Right cardiac atrium (tissue), 5 donors: Measurements from ENCODE around the gene MCM7. TPM values are rescaled to one million over a fixed set of nuclear protein-coding genes. Genes with fewer than 3 reads are reported as not detected.
A peak's percentile ranks its signal among the peaks of the same experiment; 100 is the strongest.
"Not testable (repeated sequence)": the region's sequence is repeated elsewhere in the genome, so short reads cannot be mapped to it uniquely, and the experiment has no call there.

Source experiments
- ATAC-seq, 2 donors: fragments of 200-7000 bp; cut with Tn5 transposase; one replicate each; pipeline versions ENCODE4 v1.8.0 to v1.9.1; 2020; ENCODE audit warnings: moderate library complexity in 2 of 2, mild to moderate bottlenecking in 1 of 2
- DNase-seq, 3 donors: peaks; one replicate each; pipeline ENCODE4 v3.0.0-alpha.2; 2020
- H3K27ac ChIP-seq: one replicate; pipeline ENCODE4 v1.5.1; 2013; ENCODE audit warnings: mild to moderate bottlenecking, low read length, control low read depth, moderate library complexity
- H3K27me3 ChIP-seq: one replicate; pipeline ENCODE4 v1.6.1; 2013; ENCODE audit not compliant: control insufficient read depth, insufficient read depth
- H3K4me1 ChIP-seq: one replicate; pipeline ENCODE4 v1.6.1; 2013; ENCODE audit warnings: low read length; ENCODE audit not compliant: control insufficient read depth, insufficient read depth
- H3K4me3 ChIP-seq: one replicate; pipeline ENCODE4 v1.5.1; 2013; ENCODE audit warnings: low read length, control low read depth
- H3K9me3 ChIP-seq: one replicate; pipeline ENCODE4 v1.6.1; 2013; ENCODE audit warnings: low read length; ENCODE audit not compliant: control insufficient read depth
- WGBS: extraction: QIAGEN DNeasy Blood & Tissue Kit; methylation state at CpG from one replicate; pipeline ENCODE4 v1.1.7; 2013; 5-methylcytosine and 5-hydroxymethylcytosine counted together
- intact Hi-C, 4 donors: fragments of 100-400 bp; cut with DNase I; formaldehyde crosslinking; loops; one replicate each; pipeline versions ENCODE4 v1.11.0 to v1.14.0; 2022 to 2023
- long read RNA-seq, 4 donors: library from polyadenylated mRNA; unstranded; transcript quantifications; one replicate each; pipeline ENCODE4 v2.0.0, GENCODE V29; 2020 to 2021
- polyA plus RNA-seq: library from polyadenylated mRNA; stranded (reverse); fragments of 200-250 nt; gene quantifications from one replicate; pipeline ENCODE4 v1.2.3, GENCODE V29; 2013
- total RNA-seq, 4 donors: library from RNA; stranded (reverse); fragmentation: NEBNext Ultra II Directional; extraction: Animal tissue kit (Norgen Biotek cat#: 25700); gene quantifications; one replicate each; pipeline ENCODE4 v1.2.1, GENCODE V29; 2021
- donor health status: healthy with polysubstance abuse.
- donor health status: DM: no; HTN: yes; CAD: no.
- donor health status: DM: no; HTN: no; CAD: no.
- donor health status: DM: no; HTN: yes; CAD: no; lungs with severe emphysema.
- donor health status: DM: yes; HTN: yes; CAD: no.

MCM7 gene
- 10 to 100 TPM; 14.2 to 26.9 (median 21.6) TPM for total RNA-seq
- polyA plus RNA-seq, result 16.7 TPM
- long read RNA-seq, donor 1, transcript MCM7-201 (15 exons, 2,957 nt), result major isoform, 24 of 45 reads
- long read RNA-seq, donor 1, partial matches to known transcripts, result 8 of 45 reads
- long read RNA-seq, donor 1, other reads (novel, unspliced or antisense), result 10 of 45 reads
- long read RNA-seq, donor 2, transcript MCM7-201 (15 exons, 2,957 nt), result major isoform, 12 of 19 reads
- long read RNA-seq, donor 2, partial matches to known transcripts, result 3 of 19 reads
- long read RNA-seq, donor 2, other reads (novel, unspliced or antisense), result 4 of 19 reads
- long read RNA-seq, donor 3, transcript MCM7-201 (15 exons, 2,957 nt), result major isoform, 44 of 66 reads
- long read RNA-seq, donor 3, partial matches to known transcripts, result 11 of 66 reads
- long read RNA-seq, donor 3, other reads (novel, unspliced or antisense), result 10 of 66 reads
- long read RNA-seq, donor 4, transcript MCM7-201 (15 exons, 2,957 nt), result major isoform, 9 of 19 reads
- long read RNA-seq, donor 4, partial matches to known transcripts, result 4 of 19 reads
- long read RNA-seq, donor 4, other reads (novel, unspliced or antisense), result 5 of 19 reads

- Histone ChIP-seq H3K4me3 (peak within 1 kb of the TSS; percentile 69), H3K4me1 (peaks cover 7% of the 10 kb centered on the region), H3K9me3 (no peaks in the 10 kb centered on the region), H3K27me3 (no peaks in the 10 kb centered on the region), H3K27ac (peak within 1 kb of the TSS; percentile 70)
- peak; percentile 97 for ATAC-seq
- WGBS, result under 1% methylated on average over 80 of the region's 80 CpGs
- intact Hi-C loops, result no loop called here
- peak; percentile 99 to 100 (median 99) for DNase-seq
Observed at GRCh38 chr7:100101016-100101862, at the start of gene MCM7, which contains the start of gene AP4M1. Gene MCM7 (minus strand): TSS chr7:100101397. CDS start chr7:100101294, 103 bp downstream. Gene AP4M1 (plus strand): TSS chr7:100101643. CDS start chr7:100101715, 72 bp downstream.

DNA sequence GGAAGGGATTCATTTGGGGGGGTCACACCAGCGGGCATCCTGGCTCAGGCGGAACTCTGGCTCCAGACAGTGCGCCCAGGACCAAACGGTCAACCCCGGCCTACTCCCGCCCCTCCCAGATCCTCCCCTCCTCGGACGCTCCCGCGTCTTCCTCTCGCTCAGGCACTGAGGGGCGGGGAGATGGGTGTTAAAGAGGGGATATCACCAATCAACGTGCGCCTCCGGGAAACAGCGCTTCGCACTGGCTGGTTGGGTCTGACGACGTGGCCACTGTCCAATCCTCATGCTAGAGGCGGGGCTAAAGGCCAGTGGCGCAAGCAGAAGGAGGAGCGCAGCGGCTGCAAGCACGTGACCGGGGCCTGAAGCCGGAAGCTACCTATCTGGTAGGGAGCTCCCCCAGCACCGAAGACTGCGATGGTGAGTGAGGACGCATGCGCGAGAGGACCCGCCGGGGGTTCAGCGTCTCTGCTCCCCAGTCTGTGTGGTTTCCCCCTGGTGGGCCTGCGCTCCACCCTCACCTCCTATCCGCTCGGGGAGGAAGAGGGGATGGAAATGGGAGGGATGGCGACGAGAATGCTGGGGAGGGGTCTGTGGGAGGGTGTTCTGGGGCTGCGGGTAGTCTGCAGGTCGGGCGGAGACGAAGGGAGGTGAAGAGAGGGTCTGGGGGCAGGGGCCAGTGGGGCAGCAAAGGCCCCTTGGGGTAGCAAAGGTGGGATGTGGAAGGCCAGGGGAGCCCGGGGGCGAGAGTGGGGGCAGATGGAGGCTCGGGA lies 47.5 kb upstream of the MCM7 start, which contains the start of gene LAMTOR4:
TSS of gene LAMTOR4 (plus strand) at position 360 of the 770 bp plus-strand sequence. CDS start at position 415, 55 bp downstream.
- ATAC-seq (peak; percentile 99 to 100), DNase-seq (peak; percentile 99)
- Histone ChIP-seq H3K27me3 (no peaks in the 10 kb centered on the region), H3K9me3 (no peaks in the 10 kb centered on the region), H3K27ac (peak within 1 kb of the TSS; percentile 75), H3K4me3 (peak within 1 kb of the TSS; percentile 79), H3K4me1 (no peaks in the 10 kb centered on the region)
- WGBS, result under 1% methylated on average over 46 of the region's 46 CpGs
- intact Hi-C loops, result no loop called here

- no peak for DNase-seq
- WGBS, result 12% methylated on average over 14 of the region's 14 CpGs
- intact Hi-C loops, result no loop called here
- Histone ChIP-seq H3K4me1 (no peaks in the 10 kb centered on the region), H3K9me3 (no peaks in the 10 kb centered on the region), H3K27ac (peak overlapping the region; percentile 44), H3K4me3 (peak overlapping the region; percentile 46), H3K27me3 (no peaks in the 10 kb centered on the region)
- ATAC-seq, result no peak
Observed at GRCh38 chr7:100148225-100148558, 47.0 kb upstream of the MCM7 start.

- no peaks in the 10 kb centered on the region for H3K4me1 ChIP-seq
- H3K27ac ChIP-seq, result no peak overlapping the region
- no peaks in the 10 kb centered on the region for H3K9me3 ChIP-seq
- ATAC-seq (no peak), DNase-seq (no peak)
- H3K4me3 ChIP-seq, result no peak overlapping the region
- WGBS, result 98% methylated on average over 2 of the region's 2 CpGs
- H3K27me3 ChIP-seq, result no peaks in the 10 kb centered on the region
- intact Hi-C loops, result no loop called here
Observed at GRCh38 chr7:100147278-100147677, 46.1 kb upstream of the MCM7 start.

- H3K4me1 ChIP-seq, intact Hi-C loops, H3K9me3 ChIP-seq, DNase-seq, H3K27me3 ChIP-seq, ATAC-seq, H3K27ac ChIP-seq, H3K4me3 ChIP-seq: not testable (repeated sequence)
- WGBS, result 91% methylated on average over 4 of the region's 4 CpGs
Observed at GRCh38 chr7:100146350-100146749, 45.2 kb upstream of the MCM7 start.

- DNase-seq (no peak), ATAC-seq (no peak)
- Histone ChIP-seq H3K4me1 (no peaks in the 10 kb centered on the region), H3K27me3 (no peaks in the 10 kb centered on the region), H3K9me3 (no peaks in the 10 kb centered on the region), H3K27ac (no peak overlapping the region), H3K4me3 (no peak overlapping the region)
- intact Hi-C loops, result no loop called here
- WGBS, result 92% methylated on average over 3 of the region's 3 CpGs
Observed at GRCh38 chr7:100142461-100142860, 41.3 kb upstream of the MCM7 start.

GRCh38 chr7:100141555-100141949 lies 40.4 kb upstream of the MCM7 start:
- intact Hi-C loops, result no loop called here
- ATAC-seq (no peak), DNase-seq (no peak)
- H3K9me3 ChIP-seq, result no peaks in the 10 kb centered on the region
- no peaks in the 10 kb centered on the region for H3K4me1 ChIP-seq
- no peak overlapping the region for H3K27ac ChIP-seq
- no peak overlapping the region for H3K4me3 ChIP-seq
- H3K27me3 ChIP-seq, result no peaks in the 10 kb centered on the region
- WGBS, result 62% methylated on average over 3 of the region's 3 CpGs

- H3K27ac ChIP-seq, result no peak overlapping the region
- H3K9me3 ChIP-seq, result no peaks in the 10 kb centered on the region
- H3K27me3 ChIP-seq, result no peaks in the 10 kb centered on the region
- 78% methylated on average over 13 of the region's 13 CpGs for WGBS
- no peak for DNase-seq
- no peaks in the 10 kb centered on the region for H3K4me1 ChIP-seq
- intact Hi-C loops, result loop anchor here in 1 of 4 donors (5.0 kb wide), 1 partner anchor 74 kb away; no protein-coding TSS in a partner anchor
- no peak overlapping the region for H3K4me3 ChIP-seq
- no peak for ATAC-seq
Observed at GRCh38 chr7:100137851-100138760, 36.9 kb upstream of the MCM7 start.

DNA sequence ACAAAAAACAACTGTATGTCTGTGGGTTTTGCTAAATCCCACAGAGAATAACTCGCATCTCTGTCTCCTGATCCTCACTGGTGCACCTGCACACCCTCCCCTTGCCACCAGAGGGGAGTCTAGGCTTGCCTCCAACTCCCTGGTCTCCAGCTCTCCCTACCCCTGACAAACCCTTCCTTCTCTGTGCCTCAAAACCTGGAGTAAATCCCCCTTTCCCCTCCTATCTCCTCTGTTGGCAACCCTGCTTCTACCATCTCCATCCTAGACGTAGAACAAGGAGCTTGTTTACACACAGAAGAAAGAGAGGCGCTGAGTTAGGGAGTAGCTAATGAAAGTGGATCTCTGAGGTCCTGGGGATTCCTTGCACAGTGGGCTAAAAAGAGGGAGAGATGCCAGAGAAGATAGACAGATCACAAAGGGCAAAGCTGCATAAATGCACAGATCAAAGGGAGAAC lies 31.5 kb upstream of the MCM7 start:
- peak; percentile 65 to 81 for ATAC-seq
- Histone ChIP-seq H3K9me3 (no peaks in the 10 kb centered on the region), H3K4me1 (no peaks in the 10 kb centered on the region), H3K27me3 (no peaks in the 10 kb centered on the region), H3K4me3 (no peak overlapping the region), H3K27ac (no peak overlapping the region)
- intact Hi-C loops, result loop anchor here in 1 of 4 donors (5.0 kb wide), 1 partner anchor 85 kb away; the partner anchor contains the start of gene PVRIG
- 20% methylated on average over 3 of the region's 3 CpGs for WGBS
- peak in 2 of 3 donors; percentile 49 to 78 for DNase-seq
